CD4-positive, alpha-beta T cell treated with Interleukin-4 for 1 hour (primary cell): ENCODE measurements around the gene ARMC10.
"Not testable (repeated sequence)": the region's sequence is repeated elsewhere in the genome, so short reads cannot be mapped to it uniquely, and the experiment has no call there.

Experiments used
- DNase-seq, 2 donors: peaks; one replicate each; pipeline ENCODE4 v3.0.0-alpha.2; 2020 to 2022

ARMC10 gene

GRCh38 chr7:103129702-103130549 lies 55.0 kb downstream of the ARMC10 start:
- DNase-seq, result no peak

GRCh38 chr7:103130901-103131624 lies 56.1 kb downstream of the ARMC10 start:
- no peak for DNase-seq

GRCh38 chr7:103132995-103133688 lies 58.2 kb downstream of the ARMC10 start:
- DNase-seq, result no peak

GRCh38 chr7:103134836-103135554 lies 60.1 kb downstream of the ARMC10 start:
- DNase-seq, result no peak

- DNase-seq, result no peak
These were observed 65.1 kb downstream of the ARMC10 start for GRCh38 chr7:103140061-103140460.

- no peak for DNase-seq
These were observed 65.7 kb downstream of the ARMC10 start for GRCh38 chr7:103140685-103141084.

- no peak for DNase-seq
These were observed 66.9 kb downstream of the ARMC10 start for GRCh38 chr7:103141753-103142404.

- DNase-seq, result no peak
These were observed 67.6 kb downstream of the ARMC10 start for GRCh38 chr7:103142494-103142893.

GRCh38 chr7:103143868-103144267 lies 68.9 kb downstream of the ARMC10 start:
- no peak for DNase-seq

GRCh38 chr7:103144754-103145153 lies 69.8 kb downstream of the ARMC10 start:
- DNase-seq, result not testable (repeated sequence)

GRCh38 chr7:103148131-103148993 lies 73.4 kb downstream of the ARMC10 start:
- DNase-seq, result no peak
